SH-SY5Y (cell line): Measurements from ENCODE around the gene THADA.
A peak's percentile ranks its signal among the peaks of the same experiment; 100 is the strongest.

Experiments used
- GATA2 ChIP-seq: IDR thresholded peaks from 2 replicates; pipeline ENCODE4 v1.6.1; 2011; ENCODE audit warnings: mild to moderate bottlenecking, low read depth, low read length
- GATA3 ChIP-seq: IDR thresholded peaks from 2 replicates; pipeline ENCODE4 v1.6.1; 2011; ENCODE audit warnings: low read depth, mild to moderate bottlenecking, low read length, moderate library complexity

THADA gene

DNA sequence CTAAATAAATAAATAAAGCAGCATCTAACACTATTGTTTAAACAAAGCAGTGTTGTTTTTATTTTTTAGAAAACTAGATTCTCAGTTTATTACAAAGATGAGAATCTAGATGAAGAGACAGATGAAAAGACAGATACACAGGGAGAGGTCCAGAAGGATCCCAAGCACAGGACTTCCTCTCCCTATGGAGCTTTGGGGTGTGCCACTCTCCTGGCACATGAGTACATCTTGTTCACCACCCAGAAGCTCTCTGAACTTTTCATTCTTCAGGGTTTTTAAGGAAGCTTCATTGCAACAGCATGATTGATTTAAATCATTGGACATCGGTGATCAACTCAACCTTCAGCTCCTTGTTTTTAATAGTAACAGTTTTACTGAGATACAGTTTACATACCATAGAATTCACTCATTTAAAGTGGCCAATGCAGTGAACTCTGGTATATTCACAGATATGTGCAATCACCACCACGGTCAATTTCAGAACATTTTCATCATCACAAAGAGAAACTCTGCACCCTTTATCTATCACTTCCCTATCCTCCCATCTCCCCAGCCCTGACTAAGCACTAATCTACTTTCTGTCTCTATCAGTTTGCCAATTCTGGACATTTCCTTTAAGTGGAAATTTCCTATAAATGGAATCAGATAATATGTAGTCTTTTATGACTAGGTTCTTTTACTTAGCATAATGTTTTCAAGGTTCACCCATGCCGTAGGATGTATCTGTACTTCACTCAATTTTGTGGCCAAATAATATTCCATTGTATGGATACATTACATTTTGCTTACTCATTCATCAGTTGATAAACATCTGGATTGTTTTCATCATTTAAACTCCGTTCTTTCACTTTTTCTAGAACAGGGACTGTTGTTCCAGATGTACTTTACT lies 307.2 kb downstream of the THADA start:
- TF ChIP-seq GATA2 (no peak), GATA3 (no peak)

DNA sequence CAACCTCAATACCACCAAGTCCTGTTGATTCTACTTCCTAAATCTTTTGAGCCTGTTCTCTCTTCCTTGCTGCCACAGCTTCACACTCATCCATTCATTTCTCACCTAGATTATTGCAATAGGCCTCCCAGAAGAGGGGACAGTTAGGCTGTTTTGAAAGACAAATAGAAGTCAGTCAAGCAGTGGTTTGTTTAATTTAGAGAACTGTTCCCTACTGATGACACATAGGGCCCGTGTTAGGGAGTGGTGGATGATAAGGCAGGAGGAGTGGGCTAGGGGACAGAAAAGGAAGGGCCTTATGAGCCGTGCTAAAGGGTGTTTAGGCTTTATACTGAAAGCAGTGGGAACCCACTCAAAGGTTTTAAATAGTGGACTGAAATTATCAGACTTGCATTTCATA lies 309.9 kb downstream of the THADA start:
- TF ChIP-seq GATA3 = no peak
- no peak for TF ChIP-seq GATA2

GRCh38 chr2:43284967-43285366 lies 310.9 kb downstream of the THADA start:
- TF ChIP-seq GATA3 (no peak), GATA2 (no peak)

- TF ChIP-seq GATA3 (no peak), GATA2 (no peak)
Observed at GRCh38 chr2:43280994-43281393, 314.8 kb downstream of the THADA start.

- TF ChIP-seq GATA3 (no peak), GATA2 (no peak)
Observed at GRCh38 chr2:43279317-43279840, 316.5 kb downstream of the THADA start.

GRCh38 chr2:43278564-43279220 lies 317.1 kb downstream of the THADA start:
- TF ChIP-seq GATA3 (no peak), GATA2 (no peak)

DNA sequence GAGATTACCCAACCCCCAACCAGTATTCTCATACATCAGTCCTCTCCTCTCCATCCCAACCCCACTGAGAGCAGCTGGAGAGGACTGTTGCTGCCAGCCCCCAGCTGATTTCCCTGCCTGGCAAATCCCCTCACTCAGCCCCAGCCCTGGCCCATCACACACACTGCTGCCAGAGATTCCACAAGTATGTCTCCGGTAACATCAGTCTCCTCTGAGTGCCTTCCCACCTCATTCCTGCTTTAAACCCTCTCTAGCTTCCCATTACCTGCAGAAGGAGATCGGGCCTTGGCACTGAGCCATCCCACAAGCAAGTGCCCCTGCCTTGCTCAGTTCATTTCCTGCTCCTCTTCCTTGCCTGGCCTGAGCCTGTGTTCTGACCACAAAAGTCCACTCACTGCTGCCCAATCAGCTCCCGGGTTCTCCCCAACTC lies 318.9 kb downstream of the THADA start:
- no peak for TF ChIP-seq GATA2
- no peak for TF ChIP-seq GATA3

DNA sequence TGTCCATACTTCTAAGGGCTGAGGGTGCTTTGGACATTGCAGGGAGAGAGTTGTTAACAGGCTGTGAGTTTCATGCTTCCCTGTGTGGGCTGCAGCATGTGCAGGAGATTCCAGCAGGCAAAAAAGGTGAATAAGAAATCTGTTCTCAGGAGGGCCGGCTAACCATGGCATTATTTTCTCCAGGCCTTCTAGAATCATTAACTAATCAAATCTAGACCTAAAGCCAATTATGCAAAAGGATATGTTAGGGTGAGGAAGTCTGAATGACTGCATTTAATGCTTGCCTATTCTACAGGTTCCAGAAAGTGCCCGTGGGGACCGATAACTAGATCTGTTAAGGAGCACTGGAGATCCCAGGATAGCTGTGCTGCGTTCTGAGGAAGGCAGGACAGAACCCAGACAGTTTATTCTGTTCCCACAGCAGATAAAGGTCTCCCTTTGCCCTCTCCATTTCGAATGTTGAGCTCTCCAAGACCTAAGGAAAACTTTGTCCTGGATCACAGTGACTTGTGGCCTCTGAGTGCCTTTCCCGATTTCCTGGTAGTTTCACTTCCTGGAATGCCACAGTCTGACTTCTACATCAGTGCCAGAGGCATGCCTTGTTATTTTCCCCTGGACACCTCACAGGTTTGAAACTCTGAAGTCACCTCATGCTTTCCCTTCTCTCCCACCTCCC lies 319.4 kb downstream of the THADA start:
- TF ChIP-seq GATA3 (peak; percentile 94), GATA2 (peak; percentile 98)

DNA sequence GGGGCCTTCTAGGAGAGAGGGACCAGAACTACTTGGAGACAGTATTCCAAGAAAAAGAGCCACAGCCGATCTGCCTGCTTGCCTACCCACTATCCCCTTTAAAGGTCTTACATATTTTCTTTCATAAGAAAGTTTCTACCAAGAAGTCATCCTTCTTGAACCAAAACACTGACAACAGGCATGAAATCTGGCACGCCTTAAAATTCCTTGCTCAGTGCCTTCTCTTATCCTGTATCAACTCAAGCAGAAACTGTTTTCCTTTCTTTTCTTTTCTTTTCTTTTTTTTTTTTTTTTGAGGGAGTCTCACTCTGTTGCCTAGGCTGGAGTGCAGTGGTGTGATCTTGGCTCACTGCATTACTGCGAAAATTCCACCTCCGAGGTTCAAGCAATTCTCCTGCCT lies 321.1 kb downstream of the THADA start:
- TF ChIP-seq GATA3 = no peak

GRCh38 chr2:43274055-43274454 lies 321.8 kb downstream of the THADA start:
- TF ChIP-seq GATA2 = no peak
- no peak for TF ChIP-seq GATA3

DNA sequence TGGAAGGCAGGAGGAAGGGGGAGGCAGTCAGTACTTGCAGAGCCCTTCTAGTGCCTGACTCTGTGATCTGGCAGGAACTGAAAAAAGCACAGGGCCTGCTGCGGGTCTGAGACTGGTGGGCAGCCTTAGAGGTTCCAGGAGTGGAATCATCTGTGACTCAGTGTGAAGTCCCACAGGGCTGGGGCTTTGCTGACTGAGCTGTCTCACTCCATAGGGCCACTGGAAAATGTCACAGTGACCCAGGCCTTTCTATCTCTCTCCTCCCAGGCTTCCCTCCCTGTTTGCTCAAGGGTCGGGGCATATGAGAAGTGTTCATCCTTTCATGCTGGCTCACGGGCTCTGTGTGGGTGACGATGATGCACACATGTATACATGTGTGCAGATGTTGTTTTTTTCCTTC lies 322.3 kb downstream of the THADA start:
- TF ChIP-seq GATA3 (no peak), GATA2 (no peak)

- TF ChIP-seq GATA3 (no peak), GATA2 (no peak)
Observed at GRCh38 chr2:43270930-43271615, 324.8 kb downstream of the THADA start.

GRCh38 chr2:43270461-43270860 lies 325.4 kb downstream of the THADA start:
- TF ChIP-seq GATA2 (no peak), GATA3 (no peak)

- TF ChIP-seq GATA2 (no peak), GATA3 (no peak)
Observed at GRCh38 chr2:43269706-43270105, 326.1 kb downstream of the THADA start.
